B cell (primary cell): Measurements from ENCODE around the gene TIE1.

Experiments
- EZH2 ChIP-seq: IDR thresholded peaks from 2 replicates; pipeline ENCODE4 v1.6.1; 2012; ENCODE audit warnings: borderline replicate concordance, low read depth, mild to moderate bottlenecking, moderate library complexity, low read length; ENCODE audit not compliant: insufficient read depth, poor library complexity, severe bottlenecking
- TF ChIP-seq, protein P1 (sequence below): fragments of 200-600 bp; IDR thresholded peaks from one replicate; pipeline ENCODE4 v1.8.0; 2022; ENCODE audit warnings: antibody characterized with exemption, mild to moderate bottlenecking

DNA sequence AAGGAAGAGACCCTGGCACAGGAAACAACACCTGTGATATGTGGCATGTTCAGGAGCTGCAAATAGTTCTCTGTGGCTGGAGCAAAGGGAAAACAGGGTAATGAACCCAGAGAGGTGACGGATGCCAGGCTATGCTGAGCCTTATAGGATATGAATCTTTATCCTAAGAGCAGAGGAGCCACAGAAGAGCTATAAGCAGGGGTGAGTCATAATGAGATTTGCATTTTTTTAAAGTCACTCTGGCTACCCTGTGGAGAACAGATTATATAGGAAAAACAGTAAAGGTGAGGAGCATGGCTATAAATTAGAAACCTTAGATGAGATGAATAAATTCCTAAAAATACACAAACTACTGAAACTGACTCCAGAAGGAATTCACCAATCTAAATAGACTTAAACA is 24.0 kb downstream of the TIE1 start:
- TF ChIP-seq, protein P1, sequence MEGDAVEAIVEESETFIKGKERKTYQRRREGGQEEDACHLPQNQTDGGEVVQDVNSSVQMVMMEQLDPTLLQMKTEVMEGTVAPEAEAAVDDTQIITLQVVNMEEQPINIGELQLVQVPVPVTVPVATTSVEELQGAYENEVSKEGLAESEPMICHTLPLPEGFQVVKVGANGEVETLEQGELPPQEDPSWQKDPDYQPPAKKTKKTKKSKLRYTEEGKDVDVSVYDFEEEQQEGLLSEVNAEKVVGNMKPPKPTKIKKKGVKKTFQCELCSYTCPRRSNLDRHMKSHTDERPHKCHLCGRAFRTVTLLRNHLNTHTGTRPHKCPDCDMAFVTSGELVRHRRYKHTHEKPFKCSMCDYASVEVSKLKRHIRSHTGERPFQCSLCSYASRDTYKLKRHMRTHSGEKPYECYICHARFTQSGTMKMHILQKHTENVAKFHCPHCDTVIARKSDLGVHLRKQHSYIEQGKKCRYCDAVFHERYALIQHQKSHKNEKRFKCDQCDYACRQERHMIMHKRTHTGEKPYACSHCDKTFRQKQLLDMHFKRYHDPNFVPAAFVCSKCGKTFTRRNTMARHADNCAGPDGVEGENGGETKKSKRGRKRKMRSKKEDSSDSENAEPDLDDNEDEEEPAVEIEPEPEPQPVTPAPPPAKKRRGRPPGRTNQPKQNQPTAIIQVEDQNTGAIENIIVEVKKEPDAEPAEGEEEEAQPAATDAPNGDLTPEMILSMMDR = no peak
- no peak for TF ChIP-seq EZH2
